ENCODE data around the gene ELOB.
A peak's percentile ranks its signal among the peaks of the same experiment; 100 is the strongest.

The ELOB gene

GRCh38 chr16:2777231-2777902, at the start of gene ELOB:
Gene ELOB (minus strand): TSS chr16:2777280. CDS start chr16:2777239, 41 bp downstream.
- peak within 1 kb of the TSS; percentile 95 for H3K4me3 ChIP-seq (replicated peaks; ENCODE audit: low read depth, low read length)
- TF ChIP-seq CTCF (IDR thresholded peaks at IDR 0.05; ENCODE audit: low read length, missing control alignments) = no peak
- DNase-seq (ENCODE audit: low read depth) = peak; percentile 75

- H3K4me3 ChIP-seq (replicated peaks; ENCODE audit: low read depth, low read length) = no peak overlapping the region
- DNase-seq (ENCODE audit: low read depth) = no peak
- no peak for TF ChIP-seq CTCF (IDR thresholded peaks at IDR 0.05; ENCODE audit: low read length, missing control alignments)
Measured at GRCh38 chr16:2825906-2826305, 48.8 kb upstream of the ELOB start.

- no peak for DNase-seq (ENCODE audit: low read depth)
- TF ChIP-seq CTCF (IDR thresholded peaks at IDR 0.05; ENCODE audit: low read length, missing control alignments) = no peak
- H3K4me3 ChIP-seq (replicated peaks; ENCODE audit: low read depth, low read length) = no peak overlapping the region
Measured at GRCh38 chr16:2825049-2825742, 48.1 kb upstream of the ELOB start.

- TF ChIP-seq CTCF (IDR thresholded peaks at IDR 0.05; ENCODE audit: low read length, missing control alignments) = no peak
Measured at GRCh38 chr16:2824626-2825025, 47.5 kb upstream of the ELOB start.

GRCh38 chr16:2822496-2822895, 45.4 kb upstream of the ELOB start:
- no peak for DNase-seq (ENCODE audit: low read depth)
- H3K4me3 ChIP-seq (replicated peaks; ENCODE audit: low read depth, low read length) = no peak overlapping the region
- no peak for TF ChIP-seq CTCF (IDR thresholded peaks at IDR 0.05; ENCODE audit: low read length, missing control alignments)

More at GRCh38 chr16:2824626-2825025, 47.5 kb upstream of the ELOB start:
- no peak overlapping the region for H3K4me3 ChIP-seq (replicated peaks; ENCODE audit: low read depth, low read length)
- DNase-seq (ENCODE audit: low read depth) = no peak

- DNase-seq (ENCODE audit: low read depth) = no peak
- no peak for TF ChIP-seq CTCF (IDR thresholded peaks at IDR 0.05; ENCODE audit: low read length, missing control alignments)
- no peak overlapping the region for H3K4me3 ChIP-seq (replicated peaks; ENCODE audit: low read depth, low read length)
Measured at GRCh38 chr16:2822158-2822495, 45.0 kb upstream of the ELOB start.

All from fibroblast of pulmonary artery (primary cell).